Lower leg skin (tissue), 4 donors: ENCODE data around the gene DOK7. TPM values are rescaled to one million over a fixed set of nuclear protein-coding genes. Genes with fewer than 3 reads are reported as not detected.

Source experiments
- DNase-seq, 2 donors: peaks; one replicate each; pipeline ENCODE4 v3.0.0-alpha.2; 2019; ENCODE audit warnings: low spot score in 2 of 2
- H3K4me3 ChIP-seq: fragments of 200-600 bp; sonication (generic); 2 replicates; pipeline ENCODE4 v1.5.1; 2017; ENCODE audit warnings: mild to moderate bottlenecking, low read depth; ENCODE audit not compliant: poor library complexity, severe bottlenecking
- POLR2A ChIP-seq, 2 donors: fragments of 450-650 bp; IDR thresholded peaks; one replicate each; pipeline ENCODE4 v1.6.1; 2016 to 2017; ENCODE audit warnings: antibody characterized with exemption in 2 of 2, mild to moderate bottlenecking in 1 of 2, moderate library complexity in 1 of 2
- WGBS, 2 donors: methylation state at CpG; one replicate each; pipeline ENCODE4 v1.1.5; 2018; 5-methylcytosine and 5-hydroxymethylcytosine counted together
- intact Hi-C: fragments of 100-400 bp; cut with DNase I; formaldehyde crosslinking; loops from one replicate; pipeline ENCODE4 v1.15.0; 2023; ENCODE audit warnings: low total_unique reads
- total RNA-seq, 4 donors: library from RNA; depleted of rRNA; stranded (reverse); fragments of >200 nt; gene quantifications; one replicate each; pipeline ENCODE4 v1.1.0, GENCODE V29; 2016
- TF ChIP-seq, protein P1 (sequence below), 3 donors: fragments of 450-650 bp; IDR thresholded peaks; one replicate each; pipeline ENCODE4 v1.5.1; 2016; ENCODE audit warnings: antibody characterized with exemption in 3 of 3, mild to moderate bottlenecking in 3 of 3, moderate library complexity in 2 of 3

DOK7 gene
- total RNA-seq, 4 donors from 2014 or later, result 1.9 to 9.8 (median 5.9) TPM

DNA sequence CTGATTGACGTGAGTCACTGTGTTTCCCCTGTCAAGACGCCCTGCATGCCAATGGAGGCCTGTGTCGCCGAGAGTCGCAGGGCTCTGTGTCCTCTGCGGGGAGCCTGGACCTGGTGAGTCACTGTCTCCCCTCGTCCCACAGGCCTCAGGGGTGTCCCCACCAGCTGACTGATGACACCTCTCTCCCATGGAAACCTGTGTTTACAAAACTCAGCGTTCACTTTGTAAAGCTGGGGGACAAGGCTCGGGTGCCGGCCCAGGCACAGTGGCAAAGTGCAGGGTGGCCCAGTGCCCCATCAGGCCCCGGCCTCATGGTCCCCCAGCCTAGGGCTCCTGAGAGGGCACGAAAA lies 42.5 kb upstream of the DOK7 start:
- intact Hi-C loops, result no loop called here
- H3K4me3 ChIP-seq, result no peak overlapping the region
- no peak for TF ChIP-seq POLR2A (IDR thresholded peaks at IDR 0.05)
- TF ChIP-seq, protein P1, sequence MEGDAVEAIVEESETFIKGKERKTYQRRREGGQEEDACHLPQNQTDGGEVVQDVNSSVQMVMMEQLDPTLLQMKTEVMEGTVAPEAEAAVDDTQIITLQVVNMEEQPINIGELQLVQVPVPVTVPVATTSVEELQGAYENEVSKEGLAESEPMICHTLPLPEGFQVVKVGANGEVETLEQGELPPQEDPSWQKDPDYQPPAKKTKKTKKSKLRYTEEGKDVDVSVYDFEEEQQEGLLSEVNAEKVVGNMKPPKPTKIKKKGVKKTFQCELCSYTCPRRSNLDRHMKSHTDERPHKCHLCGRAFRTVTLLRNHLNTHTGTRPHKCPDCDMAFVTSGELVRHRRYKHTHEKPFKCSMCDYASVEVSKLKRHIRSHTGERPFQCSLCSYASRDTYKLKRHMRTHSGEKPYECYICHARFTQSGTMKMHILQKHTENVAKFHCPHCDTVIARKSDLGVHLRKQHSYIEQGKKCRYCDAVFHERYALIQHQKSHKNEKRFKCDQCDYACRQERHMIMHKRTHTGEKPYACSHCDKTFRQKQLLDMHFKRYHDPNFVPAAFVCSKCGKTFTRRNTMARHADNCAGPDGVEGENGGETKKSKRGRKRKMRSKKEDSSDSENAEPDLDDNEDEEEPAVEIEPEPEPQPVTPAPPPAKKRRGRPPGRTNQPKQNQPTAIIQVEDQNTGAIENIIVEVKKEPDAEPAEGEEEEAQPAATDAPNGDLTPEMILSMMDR (IDR thresholded peaks at IDR 0.05), result no peak
- 60 to 77% methylated on average over 12 of the region's 12 CpGs for WGBS, 2 donors
- DNase-seq, result peak in 1 of 2 donors; percentile 82

DNA sequence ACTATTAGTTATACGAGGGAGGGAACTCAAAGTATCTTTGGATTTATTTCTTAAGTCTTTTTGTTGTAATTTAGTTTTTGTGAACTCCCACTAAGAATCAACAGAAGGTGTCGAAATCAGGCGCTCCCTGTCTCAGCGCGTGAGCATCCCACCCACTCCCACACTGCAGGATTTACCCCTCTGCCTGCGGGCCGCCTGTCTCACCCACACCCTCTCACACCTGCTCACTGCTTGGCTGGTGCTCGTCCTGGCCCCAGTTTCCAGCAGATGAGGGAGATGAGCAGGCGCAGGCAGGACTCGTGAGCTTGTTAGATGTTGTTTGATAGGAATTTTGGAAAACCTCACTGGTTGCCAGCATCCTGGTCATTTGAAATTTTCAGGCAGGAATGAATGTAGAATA lies 42.1 kb upstream of the DOK7 start:
- 58 to 65% methylated on average over 10 of the region's 10 CpGs for WGBS, 2 donors
- intact Hi-C loops, result no loop called here
- DNase-seq, result no peak
- TF ChIP-seq POLR2A (IDR thresholded peaks at IDR 0.05), result no peak
- TF ChIP-seq, protein P1 (IDR thresholded peaks at IDR 0.05), result no peak
- no peak overlapping the region for H3K4me3 ChIP-seq

DNA sequence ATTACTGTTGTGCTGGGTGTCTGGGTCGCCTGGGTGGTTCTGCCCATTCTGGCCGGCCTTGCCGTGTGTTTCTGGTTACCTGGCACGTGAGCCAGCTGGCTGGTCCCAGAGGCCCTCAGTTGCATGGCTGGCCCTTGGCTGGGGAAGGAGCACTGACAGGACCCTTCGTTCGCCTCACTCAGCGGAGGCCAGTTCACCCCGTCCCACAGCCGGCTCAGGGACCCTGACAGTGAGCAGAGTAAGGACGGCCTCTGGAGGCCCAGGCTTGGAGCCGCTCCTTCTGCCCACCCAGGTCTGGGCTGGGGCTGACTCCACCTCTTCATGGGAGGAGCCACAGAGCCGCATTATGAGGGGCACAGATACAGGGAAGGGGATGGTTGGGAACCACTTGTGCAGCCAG lies 41.6 kb upstream of the DOK7 start:
- no peak for DNase-seq
- intact Hi-C loops, result no loop called here
- 72 to 78% methylated on average over 10 to 12 of the region's 12 CpGs for WGBS, 2 donors
- H3K4me3 ChIP-seq, result no peak overlapping the region
- TF ChIP-seq POLR2A (IDR thresholded peaks at IDR 0.05), result no peak
- TF ChIP-seq, protein P1 (IDR thresholded peaks at IDR 0.05), result no peak

DNA sequence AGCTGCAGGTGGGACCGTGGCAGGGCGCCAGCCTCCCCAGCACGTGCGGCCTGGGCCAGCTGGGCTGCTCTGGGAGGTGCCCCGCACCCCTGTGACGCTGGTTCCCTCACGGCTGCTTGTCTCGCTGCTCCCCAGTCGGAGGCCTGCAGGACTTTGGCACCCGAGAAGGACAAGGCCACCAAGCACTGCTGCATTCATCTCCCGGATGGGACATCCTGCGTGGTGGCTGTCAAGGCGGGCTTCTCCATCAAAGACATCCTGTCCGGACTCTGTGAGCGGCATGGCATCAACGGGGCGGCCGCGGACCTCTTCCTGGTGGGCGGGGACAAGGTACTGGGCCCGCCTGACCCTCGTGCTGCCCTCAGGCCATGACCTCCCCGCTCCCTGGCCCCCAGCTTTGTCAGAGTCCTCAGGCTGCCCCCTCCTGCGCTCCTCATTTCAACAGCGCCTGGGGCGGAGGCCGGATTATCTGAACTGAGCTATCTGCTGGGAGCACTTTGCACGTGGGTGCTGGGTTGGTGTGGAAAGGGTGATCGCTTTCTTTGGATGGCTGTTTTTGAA lies 40.8 kb upstream of the DOK7 start:
- no peak for DNase-seq
- WGBS, 2 donors, result 86 to 91% methylated on average over 17 to 19 of the region's 29 CpGs
- TF ChIP-seq, protein P1 (IDR thresholded peaks at IDR 0.05), result no peak
- TF ChIP-seq POLR2A (IDR thresholded peaks at IDR 0.05), result no peak
- no peak overlapping the region for H3K4me3 ChIP-seq
- intact Hi-C loops, result no loop called here

DNA sequence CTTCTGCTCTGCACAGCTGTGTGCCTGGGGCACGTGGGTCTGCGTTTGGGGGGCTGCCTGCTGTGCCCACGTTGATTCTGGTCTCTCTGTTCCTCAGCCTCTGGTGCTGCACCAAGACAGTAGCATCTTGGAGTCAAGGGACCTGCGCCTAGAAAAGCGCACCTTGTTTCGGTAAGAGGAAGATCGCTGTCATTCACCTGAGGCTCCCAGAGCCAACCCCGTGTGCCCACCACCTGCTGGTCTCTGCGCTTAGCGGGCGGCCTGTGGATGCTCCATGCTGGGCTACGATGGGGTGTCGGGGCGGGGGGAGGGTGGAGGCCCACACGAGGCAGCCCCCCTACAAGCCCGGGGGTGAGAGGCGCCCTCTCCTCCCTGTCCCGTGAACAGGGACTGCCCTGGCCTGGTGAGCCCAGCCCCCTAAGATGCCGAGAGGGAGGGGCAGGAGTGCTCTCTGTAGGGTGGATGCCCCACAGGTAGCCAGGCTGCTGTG lies 40.3 kb upstream of the DOK7 start:
- intact Hi-C loops, result no loop called here
- TF ChIP-seq POLR2A (IDR thresholded peaks at IDR 0.05), result no peak
- TF ChIP-seq, protein P1 (IDR thresholded peaks at IDR 0.05), result no peak
- no peak for DNase-seq
- 87 to 93% methylated on average over 15 to 19 of the region's 19 CpGs for WGBS, 2 donors
- no peak overlapping the region for H3K4me3 ChIP-seq

DNA sequence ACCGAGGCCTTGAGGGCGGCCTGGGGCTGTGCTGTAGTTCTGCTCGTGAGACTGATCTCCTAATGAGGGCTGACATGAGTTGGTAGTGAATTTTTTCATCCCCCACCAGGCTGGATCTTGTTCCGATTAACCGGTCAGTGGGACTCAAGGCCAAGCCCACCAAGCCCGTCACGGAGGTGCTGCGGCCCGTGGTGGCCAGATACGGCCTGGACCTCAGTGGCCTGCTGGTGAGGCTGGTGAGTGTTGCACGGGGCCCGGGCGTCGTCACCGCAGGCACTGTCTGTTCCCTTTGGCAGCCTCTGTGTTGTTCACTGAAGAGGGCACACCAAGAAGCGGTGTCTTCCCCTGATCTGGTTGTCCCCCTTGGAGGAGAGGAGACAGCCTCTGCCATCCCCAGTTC lies 39.7 kb upstream of the DOK7 start:
- TF ChIP-seq POLR2A (IDR thresholded peaks at IDR 0.05), result no peak
- TF ChIP-seq, protein P1 (IDR thresholded peaks at IDR 0.05), result no peak
- intact Hi-C loops, result no loop called here
- WGBS, 2 donors, result 92% methylated on average over 12 to 16 of the region's 16 CpGs
- no peak for DNase-seq
- no peak overlapping the region for H3K4me3 ChIP-seq
